Stimulated activated CD4-positive, alpha-beta T cell treated with anti-CD3 and anti-CD28 coated beads, Interleukin-1b, Interleukin-23, amount 100 ng/mL, for 4 hours (primary cell): ENCODE data around the gene STK17A.

Source experiments
- DNase-seq, 2 donors: peaks; one replicate each; pipeline ENCODE4 v3.0.0-alpha.2; 2020; ENCODE audit warnings: low read depth in 2 of 2

The STK17A gene

GRCh38 chr7:43582503-43583423 is at the start of gene STK17A:
TSS of gene STK17A (plus strand) at chr7:43583108. CDS start at chr7:43583244, 136 bp downstream.
- DNase-seq, result peak; percentile 92 to 93

GRCh38 chr7:43533801-43534479 is 49.0 kb upstream of the STK17A start:
- no peak for DNase-seq

- DNase-seq, result no peak
Observed at GRCh38 chr7:43535031-43535451, 47.9 kb upstream of the STK17A start.

GRCh38 chr7:43535810-43536585 is 46.9 kb upstream of the STK17A start:
- DNase-seq, result no peak

GRCh38 chr7:43536773-43537172 is 46.1 kb upstream of the STK17A start:
- DNase-seq, result no peak

GRCh38 chr7:43537765-43538403 is 45.0 kb upstream of the STK17A start:
- no peak for DNase-seq

- no peak for DNase-seq
Observed at GRCh38 chr7:43538404-43538771, 44.5 kb upstream of the STK17A start.

- DNase-seq, result no peak
Observed at GRCh38 chr7:43540471-43540870, 42.4 kb upstream of the STK17A start.

- DNase-seq, result no peak
Observed at GRCh38 chr7:43542716-43543115, 40.2 kb upstream of the STK17A start.

- no peak for DNase-seq
Observed at GRCh38 chr7:43546231-43546630, 36.7 kb upstream of the STK17A start.

GRCh38 chr7:43550427-43550826 is 32.5 kb upstream of the STK17A start:
- no peak for DNase-seq

GRCh38 chr7:43552122-43552521 is 30.8 kb upstream of the STK17A start:
- DNase-seq, result no peak

- no peak for DNase-seq
Observed at GRCh38 chr7:43553999-43554398, 28.9 kb upstream of the STK17A start.

GRCh38 chr7:43554423-43554822 is 28.5 kb upstream of the STK17A start:
- no peak for DNase-seq

GRCh38 chr7:43557831-43558495 is 24.9 kb upstream of the STK17A start:
- no peak for DNase-seq

- DNase-seq, result no peak
Observed at GRCh38 chr7:43559171-43559945, 23.6 kb upstream of the STK17A start.

- no peak for DNase-seq
Observed at GRCh38 chr7:43559946-43560335, 23.0 kb upstream of the STK17A start.

GRCh38 chr7:43560742-43561330 is 22.1 kb upstream of the STK17A start:
- no peak for DNase-seq

- DNase-seq, result no peak
Observed at GRCh38 chr7:43562383-43562782, 20.5 kb upstream of the STK17A start.

GRCh38 chr7:43565786-43566185 is 17.1 kb upstream of the STK17A start:
- no peak for DNase-seq
